ENCODE results near the gene RPAIN. TPM values are rescaled to one million over a fixed set of nuclear protein-coding genes. Genes with fewer than 3 reads are reported as not detected.
"Not testable (repeated sequence)": the region's sequence is repeated elsewhere in the genome, so short reads cannot be mapped to it uniquely, and the experiment has no call there.

The RPAIN gene
- total and polyA plus RNA-seq, 2 of the 8 experiments (the other 6 are each of a cell fraction or from before 2014, with no cell fraction given): 54.5 to 57.7 TPM

DNA sequence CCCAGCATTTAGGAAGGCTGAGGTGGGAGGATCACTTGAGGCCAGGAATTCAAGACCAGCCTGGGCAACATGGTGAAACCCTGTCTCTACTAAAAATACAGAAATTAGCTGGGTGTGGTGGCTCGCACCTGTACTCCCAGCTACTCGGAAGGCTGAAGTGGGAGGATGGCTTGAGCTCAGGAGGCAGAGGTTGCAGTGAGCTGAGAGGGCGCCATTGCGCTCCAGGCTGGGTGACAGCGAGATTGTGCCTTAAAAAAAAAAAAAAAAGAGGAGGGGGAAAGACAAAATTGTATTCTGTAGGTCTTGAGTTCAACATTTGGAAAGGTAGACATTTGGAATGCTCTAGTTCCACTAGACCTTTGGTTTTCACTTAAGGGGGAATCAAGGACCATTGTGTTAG, 11.3 kb downstream of the RPAIN start:
- H3K4me3 ChIP-seq (ENCODE audit: extremely low read depth in 1 of 4, insufficient read depth in 2 of 4, low read depth in 3 of 4, low read length in 4 of 4); H3K9me3 ChIP-seq (ENCODE audit: insufficient read depth in 2 of 2, low read depth in 1 of 2, low read length in 1 of 2); FAIRE-seq; H3K27me3 ChIP-seq (replicated peaks in 1 of 4; ENCODE audit: control insufficient read depth in 3 of 4, extremely low read depth in 1 of 4, insufficient read depth in 3 of 4, low read length in 3 of 4); H2AFZ ChIP-seq (ENCODE audit: low read length); H3K79me1 ChIP-seq (ENCODE audit: low read depth, low read length); H3K4me2 ChIP-seq (ENCODE audit: insufficient read depth in 1 of 2, low read depth in 2 of 2, low read length in 2 of 2); H3K23ac ChIP-seq (ENCODE audit: insufficient read length); H2BK20ac ChIP-seq (ENCODE audit: low read length); H2BK12ac ChIP-seq (ENCODE audit: low read depth, low read length); H3K27ac ChIP-seq (ENCODE audit: low read depth, low read length); H2BK120ac ChIP-seq (replicated peaks; ENCODE audit: low read depth, low read length); H2BK15ac ChIP-seq (ENCODE audit: low read length); H3K9ac ChIP-seq (replicated peaks in 1 of 4; ENCODE audit: extremely low read depth in 1 of 4, low read depth in 3 of 4, low read length in 3 of 4); H3K23me2 ChIP-seq (ENCODE audit: low read depth, low read length); H3K4ac ChIP-seq (replicated peaks; ENCODE audit: insufficient read length, low read depth, low read length); H4K8ac ChIP-seq (ENCODE audit: extremely low read depth, insufficient read depth, low read length); H2AK5ac ChIP-seq (ENCODE audit: low read depth, low read length); H3K4me1 ChIP-seq (replicated peaks in 1 of 4; ENCODE audit: control insufficient read depth in 3 of 4, insufficient read depth in 4 of 4, low read length in 3 of 4); H3K14ac ChIP-seq (ENCODE audit: insufficient read length); H3K56ac ChIP-seq (replicated peaks; ENCODE audit: insufficient read length, low read depth, low read length); H3K18ac ChIP-seq (ENCODE audit: extremely low read depth, low read length); H4K5ac ChIP-seq (ENCODE audit: insufficient read length, low read depth, low read length); H2BK5ac ChIP-seq (ENCODE audit: low read depth, low read length); H4K91ac ChIP-seq (replicated peaks; ENCODE audit: insufficient read length, low read length): not testable (repeated sequence)
- peak in 1 of 2 experiments; percentile 55 for DNase-seq (ENCODE audit: low read depth in 1 of 2, low spot score in 2 of 2)
- Histone ChIP-seq H3K79me2 (ENCODE audit: control insufficient read depth in 1 of 2, insufficient read depth in 2 of 2, low read length in 2 of 2) (peaks cover under 1 to 15% of the 10 kb centered on the region in 2 experiments; a peak in 3 of 4 replicates), H3K36me3 (ENCODE audit: control insufficient read depth in 2 of 4, insufficient read depth in 4 of 4, low read length in 3 of 4) (peaks cover 35 to 89% (median 79%) of the 10 kb centered on the region in 4 experiments), H4K20me1 (replicated peaks in 1 of 2; ENCODE audit: control insufficient read depth in 1 of 2, insufficient read depth in 2 of 2, low read length in 2 of 2) (peaks cover 8 to 24% of the 10 kb centered on the region in 2 experiments)
- ChIA-PET CTCF (ENCODE audit: partially characterized antibody) (interaction anchor here (0.7 to 3.1 kb wide), 10 partner anchors 9 to 110 kb away, joined by 3 to 18 read pairs (median 3); partner anchors contain the start of genes C1QBP and NUP88), POLR2A (ENCODE audit: partially characterized antibody) (interaction anchor here (0.6 to 21.2 kb wide), 11 partner anchors 3 to 741 kb away, joined by 3 to 228 read pairs (median 6); partner anchors contain the start of genes C1QBP, DERL2, MIS12 and NUP88)
- WGBS, 2 experiments (ENCODE audit: extremely low coverage in 1 of 2, insufficient coverage in 1 of 2, insufficient read length in 1 of 2, insufficient replicate concordance in 2 of 2, low coverage in 1 of 2, low lambda C conversion rate in 2 of 2, missing lambda C conversion rate in 1 of 2): 82% methylated on average over 5 of the region's 5 CpGs; no CpG with 5 or more reads in 1 of the 2 experiments
- TF ChIP-seq RAD21 (IDR thresholded peaks at IDR 0.05 in 1 of 2, conservative IDR thresholded peaks at IDR 0.05 in 1 of 2; ENCODE audit: low read depth in 2 of 2, low read length in 2 of 2) (peak in 1 of 2 experiments; percentile 9; a peak in 1 of 4 replicates), POLR2AphosphoS5 (IDR thresholded peaks at IDR 0.05; ENCODE audit: low read depth, low read length) (0 out of 2 replicates have a peak, but pooled peaks have one; percentile 2)
- TF ChIP-seq, protein P1, sequence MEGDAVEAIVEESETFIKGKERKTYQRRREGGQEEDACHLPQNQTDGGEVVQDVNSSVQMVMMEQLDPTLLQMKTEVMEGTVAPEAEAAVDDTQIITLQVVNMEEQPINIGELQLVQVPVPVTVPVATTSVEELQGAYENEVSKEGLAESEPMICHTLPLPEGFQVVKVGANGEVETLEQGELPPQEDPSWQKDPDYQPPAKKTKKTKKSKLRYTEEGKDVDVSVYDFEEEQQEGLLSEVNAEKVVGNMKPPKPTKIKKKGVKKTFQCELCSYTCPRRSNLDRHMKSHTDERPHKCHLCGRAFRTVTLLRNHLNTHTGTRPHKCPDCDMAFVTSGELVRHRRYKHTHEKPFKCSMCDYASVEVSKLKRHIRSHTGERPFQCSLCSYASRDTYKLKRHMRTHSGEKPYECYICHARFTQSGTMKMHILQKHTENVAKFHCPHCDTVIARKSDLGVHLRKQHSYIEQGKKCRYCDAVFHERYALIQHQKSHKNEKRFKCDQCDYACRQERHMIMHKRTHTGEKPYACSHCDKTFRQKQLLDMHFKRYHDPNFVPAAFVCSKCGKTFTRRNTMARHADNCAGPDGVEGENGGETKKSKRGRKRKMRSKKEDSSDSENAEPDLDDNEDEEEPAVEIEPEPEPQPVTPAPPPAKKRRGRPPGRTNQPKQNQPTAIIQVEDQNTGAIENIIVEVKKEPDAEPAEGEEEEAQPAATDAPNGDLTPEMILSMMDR (IDR thresholded peaks at IDR 0.05; ENCODE audit: control extremely low read depth in 1 of 3, insufficient read depth in 1 of 3, low read depth in 1 of 3, low read length in 3 of 3): peak; percentile 14 to 58 (median 28); a peak in 2 of 4 replicates

All from H1 (cell line).